ENCODE measurements around the gene ZNRF1. TPM values are rescaled to one million over a fixed set of nuclear protein-coding genes. Genes with fewer than 3 reads are reported as not detected.

ZNRF1 gene
- total RNA-seq, 1 donor from 2014 or later: 66.1 TPM

GRCh38 chr16:75099738-75100602 lies 101.1 kb downstream of the ZNRF1 start:
- H3K36me3 Mint-ChIP-seq (ENCODE audit: insufficient read depth): peaks cover 16% of the 10 kb centered on the region
- no peak for DNase-seq (ENCODE audit: low spot score, unreplicated experiment)
- no peak overlapping the region for H3K27ac Mint-ChIP-seq
- TF ChIP-seq CTCF (IDR thresholded peaks at IDR 0.05; ENCODE audit: unreplicated experiment): no peak
- H3K9me3 Mint-ChIP-seq (ENCODE audit: low read depth): no peaks in the 10 kb centered on the region
- no peaks in the 10 kb centered on the region for H3K27me3 Mint-ChIP-seq
- H3K4me3 Mint-ChIP-seq (ENCODE audit: low read depth): no peak overlapping the region
- peaks cover 13% of the 10 kb centered on the region for H3K4me1 Mint-ChIP-seq (ENCODE audit: low read depth)

- H3K27me3 Mint-ChIP-seq: no peaks in the 10 kb centered on the region
- TF ChIP-seq CTCF (IDR thresholded peaks at IDR 0.05; ENCODE audit: unreplicated experiment): no peak
- no peak overlapping the region for H3K4me3 Mint-ChIP-seq (ENCODE audit: low read depth)
- H3K9me3 Mint-ChIP-seq (ENCODE audit: low read depth): no peaks in the 10 kb centered on the region
- peaks cover 16% of the 10 kb centered on the region for H3K36me3 Mint-ChIP-seq (ENCODE audit: insufficient read depth)
- peaks cover 13% of the 10 kb centered on the region for H3K4me1 Mint-ChIP-seq (ENCODE audit: low read depth)
- no peak overlapping the region for H3K27ac Mint-ChIP-seq
- no peak for DNase-seq (ENCODE audit: low spot score, unreplicated experiment)
These were observed 101.8 kb downstream of the ZNRF1 start for GRCh38 chr16:75100603-75100990.

- no peak for TF ChIP-seq CTCF (IDR thresholded peaks at IDR 0.05; ENCODE audit: unreplicated experiment)
- Mint-ChIP-seq H3K9me3 (ENCODE audit: low read depth) (no peaks in the 10 kb centered on the region), H3K36me3 (ENCODE audit: insufficient read depth) (peaks cover 17% of the 10 kb centered on the region), H3K27ac (peak overlapping the region; percentile 69), H3K4me1 (ENCODE audit: low read depth) (peaks cover 4% of the 10 kb centered on the region), H3K27me3 (no peaks in the 10 kb centered on the region), H3K4me3 (ENCODE audit: low read depth) (no peak overlapping the region)
- DNase-seq (ENCODE audit: low spot score, unreplicated experiment): no peak
These were observed 102.8 kb downstream of the ZNRF1 start for GRCh38 chr16:75101635-75102034.

GRCh38 chr16:75102595-75102994 lies 103.8 kb downstream of the ZNRF1 start:
- Mint-ChIP-seq H3K36me3 (ENCODE audit: insufficient read depth) (peaks cover 17% of the 10 kb centered on the region), H3K27me3 (no peaks in the 10 kb centered on the region), H3K4me3 (ENCODE audit: low read depth) (no peak overlapping the region), H3K27ac (no peak overlapping the region), H3K4me1 (ENCODE audit: low read depth) (no peaks in the 10 kb centered on the region), H3K9me3 (ENCODE audit: low read depth) (no peaks in the 10 kb centered on the region)
- no peak for TF ChIP-seq CTCF (IDR thresholded peaks at IDR 0.05; ENCODE audit: unreplicated experiment)
- DNase-seq (ENCODE audit: low spot score, unreplicated experiment): no peak

GRCh38 chr16:75103994-75104393 lies 105.2 kb downstream of the ZNRF1 start:
- DNase-seq (ENCODE audit: low spot score, unreplicated experiment): no peak
- no peak overlapping the region for H3K27ac Mint-ChIP-seq
- no peak overlapping the region for H3K4me3 Mint-ChIP-seq (ENCODE audit: low read depth)
- peaks cover 19% of the 10 kb centered on the region for H3K36me3 Mint-ChIP-seq (ENCODE audit: insufficient read depth)
- H3K4me1 Mint-ChIP-seq (ENCODE audit: low read depth): no peaks in the 10 kb centered on the region
- no peaks in the 10 kb centered on the region for H3K27me3 Mint-ChIP-seq
- TF ChIP-seq CTCF (IDR thresholded peaks at IDR 0.05; ENCODE audit: unreplicated experiment): no peak
- no peaks in the 10 kb centered on the region for H3K9me3 Mint-ChIP-seq (ENCODE audit: low read depth)
